B cell (primary cell): ENCODE results near the gene LRRC31. TPM values are rescaled to one million over a fixed set of nuclear protein-coding genes. Genes with fewer than 3 reads are reported as not detected.

ENCODE experiments used
- ATAC-seq: fragments of 200-7000 bp; cut with Tn5 transposase; one replicate; pipeline ENCODE4 v1.10.0; 2021; ENCODE audit warnings: low read depth, mild to moderate bottlenecking, moderate number of reproducible peaks, moderate library complexity
- CTCF ChIA-PET: fragments of 350-600 bp; sonication (Branson Sonifier 250); formaldehyde crosslinking; loops from one replicate; lab custom pipeline; 2021; ENCODE audit warnings: antibody characterized with exemption, inconsistent platforms; lab: Charles Lee
- POLR2A ChIA-PET: fragments of 350-600 bp; sonication (Branson Sonifier 250); formaldehyde crosslinking; loops from one replicate; lab custom pipeline; 2021; ENCODE audit warnings: antibody characterized with exemption; lab: Charles Lee
- DNase-seq: peaks from one replicate; pipeline ENCODE4 v3.0.0; 2013
- H2AFZ ChIP-seq: 2 replicates; pipeline ENCODE4 v1.6.1; 2012; ENCODE audit warnings: mild to moderate bottlenecking, low read depth, low read length; ENCODE audit not compliant: insufficient read depth, poor library complexity, severe bottlenecking
- H3K27ac ChIP-seq, 2 donors: 1 replicate in 1 of 2; 2 replicates in 1 of 2; pipeline ENCODE4 v1.5.1; 2012 to 2013; ENCODE audit warnings: low read length in 2 of 2, mild to moderate bottlenecking in 2 of 2, moderate library complexity in 1 of 2
- H3K27me3 ChIP-seq, 4 experiments: fragments of 200-600 bp in 1 of 4; sonication (generic) in 1 of 4; replicated peaks in 1 of 4; 1 replicate in 2 of 4; 2 replicates in 2 of 4; pipeline versions ENCODE4 v1.6.1 to v1.7.0; 2013 to 2016; ENCODE audit warnings: low read length in 3 of 4, mild to moderate bottlenecking in 2 of 4, mixed read lengths in 1 of 4, moderate library complexity in 1 of 4; ENCODE audit not compliant: insufficient read depth in 4 of 4, control insufficient read depth in 3 of 4; ENCODE audit errors: control extremely low read depth in 1 of 4
- H3K36me3 ChIP-seq, 2 experiments: replicated peaks in 1 of 2; 1 replicate in 1 of 2; 2 replicates in 1 of 2; pipeline versions ENCODE4 v1.6.1 to v1.7.1; 2013; ENCODE audit warnings: low read length in 1 of 2; ENCODE audit not compliant: insufficient read depth in 2 of 2, control insufficient read depth in 1 of 2; ENCODE audit errors: control extremely low read depth in 1 of 2, extremely low read depth in 1 of 2
- H3K4me1 ChIP-seq, 2 donors: fragments of 200-600 bp in 1 of 2; sonication (generic) in 1 of 2; 1 replicate in 1 of 2; 2 replicates in 1 of 2; pipeline versions ENCODE4 v1.5.1 to v1.6.1; 2013 to 2017; ENCODE audit warnings: low read length in 2 of 2; ENCODE audit not compliant: control insufficient read depth in 2 of 2, insufficient read depth in 2 of 2
- H3K4me2 ChIP-seq: replicated peaks from 2 replicates; pipeline ENCODE3; 2012; ENCODE audit warnings: mild to moderate bottlenecking, low read depth, low read length; ENCODE audit not compliant: poor library complexity, severe bottlenecking
- H3K4me3 ChIP-seq, 5 experiments: fragments of 200-600 bp in 1 of 5; sonication (generic) in 1 of 5; 1 replicate in 3 of 5; 2 replicates in 2 of 5; pipeline versions ENCODE4 v1.5.1 to v1.7.0; 2011 to 2016; ENCODE audit warnings: low read length in 4 of 5, mild to moderate bottlenecking in 4 of 5, low read depth in 2 of 5, control low read depth in 1 of 5, moderate library complexity in 1 of 5; ENCODE audit not compliant: insufficient read depth in 1 of 5; ENCODE audit errors: control extremely low read depth in 1 of 5, extremely low read depth in 1 of 5
- H3K79me2 ChIP-seq: fragments of 200-600 bp; sonication (generic); one replicate; pipeline ENCODE4 v1.6.0; 2016; ENCODE audit warnings: low read length; ENCODE audit not compliant: control insufficient read depth, insufficient read depth
- H3K9ac ChIP-seq: fragments of 200-600 bp; sonication (generic); 2 replicates; pipeline ENCODE4 v1.6.1; 2017; ENCODE audit warnings: mild to moderate bottlenecking, low read length, moderate library complexity
- H3K9me3 ChIP-seq, 3 donors: one replicate each; pipeline versions ENCODE4 v1.6.1 to v1.7.1; 2013; ENCODE audit warnings: low read length in 2 of 3; ENCODE audit not compliant: control insufficient read depth in 2 of 3, insufficient read depth in 1 of 3; ENCODE audit errors: control extremely low read depth in 1 of 3
- H4K20me1 ChIP-seq: 2 replicates; pipeline ENCODE4 v1.6.0; 2012; ENCODE audit warnings: mild to moderate bottlenecking, low read length; ENCODE audit not compliant: insufficient read depth, control insufficient read depth, poor library complexity, severe bottlenecking
- H3K27ac Mint-ChIP-seq: one replicate; pipeline ENCODE4 v1.8.0; 2021; ENCODE audit warnings: mixed read lengths
- H3K27me3 Mint-ChIP-seq: one replicate; pipeline ENCODE4 v1.8.0; 2021; ENCODE audit warnings: mixed read lengths
- H3K4me1 Mint-ChIP-seq: one replicate; pipeline ENCODE4 v1.8.0; 2021; ENCODE audit warnings: mixed read lengths
- H3K4me3 Mint-ChIP-seq: one replicate; pipeline ENCODE4 v1.8.0; 2021; ENCODE audit warnings: mixed read lengths
- H3K9me3 Mint-ChIP-seq: one replicate; pipeline ENCODE4 v1.8.0; 2022; ENCODE audit warnings: mixed read lengths; ENCODE audit not compliant: insufficient read depth
- EZH2 ChIP-seq: IDR thresholded peaks from 2 replicates; pipeline ENCODE4 v1.6.1; 2012; ENCODE audit warnings: borderline replicate concordance, low read depth, mild to moderate bottlenecking, moderate library complexity, low read length; ENCODE audit not compliant: insufficient read depth, poor library complexity, severe bottlenecking
- WGBS: methylation state at CpG from one replicate; pipeline ENCODE4 v1.1.5; 2013; ENCODE audit warnings: missing lambda C conversion rate; ENCODE audit not compliant: insufficient coverage; 5-methylcytosine and 5-hydroxymethylcytosine counted together
- intact Hi-C: fragments of 100-400 bp; cut with micrococcal nuclease; formaldehyde crosslinking; loops from one replicate; pipeline ENCODE4 v1.10.0; 2022
- polyA plus RNA-seq: library from polyadenylated mRNA; depleted of rRNA; stranded (reverse); fragments of >200 nt; gene quantifications from 2 replicates; pipeline ENCODE4 v1.2.3, GENCODE V29; 2012
- total RNA-seq, 2 donors: library from RNA; stranded (reverse); fragments of 120-200 nt in 1 of 2; gene quantifications; 1 replicate in 1 of 2; 2 replicates in 1 of 2; pipeline versions ENCODE4 v1.2.3 to v1.2.4, GENCODE V29; 2013 to 2022
- TF ChIP-seq, protein P1 (sequence below): fragments of 200-600 bp; IDR thresholded peaks from one replicate; pipeline ENCODE4 v1.8.0; 2022; ENCODE audit warnings: antibody characterized with exemption, mild to moderate bottlenecking

The LRRC31 gene
- total and polyA plus RNA-seq, 2 donors (not counting 1 experiment from before 2014, with no cell fraction given): not detected

DNA sequence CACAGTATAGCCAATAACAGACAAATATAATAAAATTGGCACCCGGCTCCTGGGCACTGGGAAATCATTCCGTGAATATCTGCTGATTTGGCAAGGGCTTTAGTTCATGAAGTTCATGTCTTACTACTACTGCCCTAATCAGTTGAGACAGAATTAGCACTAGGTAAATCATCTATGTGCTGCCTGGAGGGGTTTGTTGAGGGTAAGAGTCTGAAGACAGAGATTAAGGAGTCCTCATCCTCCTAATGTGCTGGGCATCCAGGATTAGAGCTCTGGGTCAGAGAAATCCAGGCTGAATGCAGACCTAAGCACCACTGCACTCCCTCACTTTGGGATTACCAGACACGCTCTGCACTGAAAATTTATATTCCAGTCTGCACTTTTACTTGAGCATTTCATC lies 43.6 kb upstream of the LRRC31 start:
- CTCF ChIA-PET: no interaction called here
- Histone ChIP-seq H3K27ac (no peak overlapping the region), H3K9ac (no peak overlapping the region), H3K79me2 (no peaks in the 10 kb centered on the region), H3K4me3 (no peak overlapping the region), H3K36me3 (no peaks in the 10 kb centered on the region), H3K9me3 (no peaks in the 10 kb centered on the region), H3K4me2 (no peak overlapping the region), H3K4me1 (no peaks in the 10 kb centered on the region), H3K27me3 (no peaks in the 10 kb centered on the region), H2AFZ (no peak overlapping the region), H4K20me1 (no peaks in the 10 kb centered on the region)
- Mint-ChIP-seq H3K4me1 (peaks cover 5% of the 10 kb centered on the region), H3K27ac (no peak overlapping the region), H3K9me3 (no peaks in the 10 kb centered on the region), H3K27me3 (no peaks in the 10 kb centered on the region), H3K4me3 (no peak overlapping the region)
- WGBS: no CpG with 5 or more reads among the region's 3 CpGs
- intact Hi-C loops: no loop called here
- DNase-seq: no peak
- no peak for TF ChIP-seq EZH2
- TF ChIP-seq, protein P1, sequence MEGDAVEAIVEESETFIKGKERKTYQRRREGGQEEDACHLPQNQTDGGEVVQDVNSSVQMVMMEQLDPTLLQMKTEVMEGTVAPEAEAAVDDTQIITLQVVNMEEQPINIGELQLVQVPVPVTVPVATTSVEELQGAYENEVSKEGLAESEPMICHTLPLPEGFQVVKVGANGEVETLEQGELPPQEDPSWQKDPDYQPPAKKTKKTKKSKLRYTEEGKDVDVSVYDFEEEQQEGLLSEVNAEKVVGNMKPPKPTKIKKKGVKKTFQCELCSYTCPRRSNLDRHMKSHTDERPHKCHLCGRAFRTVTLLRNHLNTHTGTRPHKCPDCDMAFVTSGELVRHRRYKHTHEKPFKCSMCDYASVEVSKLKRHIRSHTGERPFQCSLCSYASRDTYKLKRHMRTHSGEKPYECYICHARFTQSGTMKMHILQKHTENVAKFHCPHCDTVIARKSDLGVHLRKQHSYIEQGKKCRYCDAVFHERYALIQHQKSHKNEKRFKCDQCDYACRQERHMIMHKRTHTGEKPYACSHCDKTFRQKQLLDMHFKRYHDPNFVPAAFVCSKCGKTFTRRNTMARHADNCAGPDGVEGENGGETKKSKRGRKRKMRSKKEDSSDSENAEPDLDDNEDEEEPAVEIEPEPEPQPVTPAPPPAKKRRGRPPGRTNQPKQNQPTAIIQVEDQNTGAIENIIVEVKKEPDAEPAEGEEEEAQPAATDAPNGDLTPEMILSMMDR: no peak
- ATAC-seq: no peak
- POLR2A ChIA-PET: no interaction called here

DNA sequence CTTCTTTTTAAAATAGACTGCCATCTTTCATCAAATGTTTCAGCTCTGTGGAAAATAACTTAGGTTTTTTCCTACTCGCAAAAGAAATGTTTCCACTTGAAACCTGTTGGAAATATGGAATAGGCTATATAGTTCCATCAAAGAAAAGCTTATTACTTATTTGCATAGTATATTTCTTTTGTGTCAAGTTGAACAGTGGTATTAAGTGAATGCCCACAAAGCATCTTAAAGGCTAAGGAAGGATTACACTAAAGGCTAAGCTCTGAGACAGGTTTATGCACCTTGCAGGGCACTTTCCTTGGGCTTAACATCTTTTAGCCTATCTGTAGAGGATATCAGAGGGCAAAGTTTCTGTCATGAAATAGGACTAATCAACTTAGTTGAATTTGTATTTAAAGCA lies 41.5 kb upstream of the LRRC31 start, which contains the start of gene SAMD7:
Gene SAMD7 (plus strand): TSS at position 301 of the 400 bp plus-strand sequence. CDS start 7,927 bp downstream, outside the sequence.
- H3K4me1 ChIP-seq: no peaks in the 10 kb centered on the region
- WGBS: no CpG with 5 or more reads among the region's 1 CpG
- intact Hi-C loops: no loop called here
- H3K36me3 ChIP-seq: no peaks in the 10 kb centered on the region
- POLR2A ChIA-PET: interaction anchor here (0.6 kb wide), 2 partner anchors 109 to 274 kb away, joined by 5 to 6 read pairs; no protein-coding TSS in a partner anchor
- H3K4me2 ChIP-seq: no peak within 1 kb of the TSS
- no peak for DNase-seq
- no peak within 1 kb of the TSS for H3K4me3 ChIP-seq
- no peak within 1 kb of the TSS for H3K27ac ChIP-seq
- no peaks in the 10 kb centered on the region for H4K20me1 ChIP-seq
- H3K9me3 Mint-ChIP-seq: no peaks in the 10 kb centered on the region
- TF ChIP-seq EZH2: no peak
- TF ChIP-seq, protein P1: no peak
- CTCF ChIA-PET: no interaction called here
- H3K9me3 ChIP-seq: no peaks in the 10 kb centered on the region
- H2AFZ ChIP-seq: no peak within 1 kb of the TSS
- H3K4me1 Mint-ChIP-seq: peaks cover 5% of the 10 kb centered on the region
- no peak within 1 kb of the TSS for H3K4me3 Mint-ChIP-seq
- H3K9ac ChIP-seq: no peak within 1 kb of the TSS
- no peaks in the 10 kb centered on the region for H3K27me3 Mint-ChIP-seq
- ATAC-seq: no peak
- H3K27me3 ChIP-seq: no peaks in the 10 kb centered on the region
- no peaks in the 10 kb centered on the region for H3K79me2 ChIP-seq
- no peak within 1 kb of the TSS for H3K27ac Mint-ChIP-seq
